AG09319 (cell line): ENCODE data around the gene GNB5.

Experiments
- DNase-seq: peaks from one replicate; pipeline ENCODE4 v3.0.0-alpha.2; 2010; ENCODE audit warnings: low read depth; ENCODE audit errors: extremely low read depth
- CTCF ChIP-seq: IDR thresholded peaks from 2 replicates; pipeline ENCODE4 v1.5.1; 2011; ENCODE audit warnings: low read depth, mild to moderate bottlenecking, inconsistent platforms, low read length, moderate library complexity

Gene GNB5

GRCh38 chr15:52230073-52230472 lies 38.9 kb upstream of the GNB5 start:
- no peak for DNase-seq
- TF ChIP-seq CTCF = no peak

- no peak for DNase-seq
- no peak for TF ChIP-seq CTCF
Measured at GRCh38 chr15:52228921-52229320, 37.7 kb upstream of the GNB5 start.

GRCh38 chr15:52227456-52227855 lies 36.3 kb upstream of the GNB5 start:
- TF ChIP-seq CTCF = peak; percentile 81
- DNase-seq = peak; percentile 65

GRCh38 chr15:52225230-52225629 lies 34.0 kb upstream of the GNB5 start:
- no peak for TF ChIP-seq CTCF

GRCh38 chr15:52224211-52224610 lies 33.0 kb upstream of the GNB5 start:
- no peak for TF ChIP-seq CTCF
- no peak for DNase-seq

More at GRCh38 chr15:52225230-52225629, 34.0 kb upstream of the GNB5 start:
- DNase-seq = no peak

GRCh38 chr15:52221730-52222129 lies 30.5 kb upstream of the GNB5 start:
- DNase-seq = no peak
- TF ChIP-seq CTCF = no peak

GRCh38 chr15:52220937-52221660 lies 29.9 kb upstream of the GNB5 start:
- no peak for TF ChIP-seq CTCF
- no peak for DNase-seq
